HCT116 (cell line): ENCODE data around the gene SMG6. TPM values are rescaled to one million over a fixed set of nuclear protein-coding genes. Genes with fewer than 3 reads are reported as not detected.

Source experiments
- ATAC-seq: fragments of 200-7000 bp; cut with Tn5 transposase; 2 replicates; pipeline ENCODE4 v1.9.1; 2020; ENCODE audit warnings: mild to moderate bottlenecking, moderate library complexity
- BruUV-seq: library from RNA; stranded (reverse); fragments of 400-500 nt; replicated peaks from 2 replicates; lab custom pipeline; 2021; lab: Mats Ljungman, UMichigan
- CTCF ChIA-PET: fragments of 300-600 bp; sonication (Branson Sonifier 250); formaldehyde crosslinking; loops from one replicate; lab custom pipeline; 2021; ENCODE audit warnings: antibody characterized with exemption; lab: Charles Lee
- POLR2A ChIA-PET: fragments of 300-600, 350-600 bp; sonication (Branson Sonifier 250); formaldehyde crosslinking; loops from one replicate; lab custom pipeline; 2021; ENCODE audit warnings: antibody characterized with exemption; lab: Charles Lee
- RAD21 ChIA-PET, 2 experiments: fragments of 300-600 bp; sonication (Branson Sonifier 250); formaldehyde crosslinking; loops; one replicate each; lab custom pipeline; 2023; ENCODE audit warnings: low total read pairs in 2 of 2; ENCODE audit not compliant: uncharacterized antibody in 2 of 2, unreplicated experiment in 2 of 2, low non-redundant PET in 1 of 2; lab: Charles Lee
- DNase-seq: peaks from one replicate; pipeline ENCODE4 v3.0.0-alpha.2; 2010; ENCODE audit warnings: low read depth, low spot score
- H2AFZ ChIP-seq: fragments of 200-600 bp; shearing (Covaris generic), sonication (generic); 2 replicates; pipeline ENCODE4 v1.6.1; 2017; ENCODE audit warnings: low read depth, mixed run types, mixed read lengths, antibody characterized with exemption, low read length; ENCODE audit not compliant: poor library complexity, severe bottlenecking
- H3K27ac ChIP-seq: 2 replicates; pipeline ENCODE4 v1.5.1; 2012; ENCODE audit warnings: low read depth, low read length
- H3K27me3 ChIP-seq: fragments of 200-600 bp; sonication (generic); 2 replicates; pipeline ENCODE4 v1.6.1; 2016; ENCODE audit warnings: mixed run types, low read length, mixed read lengths; ENCODE audit not compliant: insufficient read depth
- H3K36me3 ChIP-seq, 2 experiments: fragments of 200-500 bp in 1 of 2; fragments of 200-600 bp in 1 of 2; sonication (Bioruptor generic) in 1 of 2; sonication (generic) in 1 of 2; 2 replicates each; pipeline versions ENCODE4 v1.5.1 to v1.6.1; 2014 to 2016; ENCODE audit warnings: low read length in 2 of 2, inconsistent platforms in 1 of 2, mixed read lengths in 1 of 2, mixed run types in 1 of 2; ENCODE audit not compliant: insufficient read depth in 2 of 2, control insufficient read depth in 1 of 2
- H3K4me1 ChIP-seq, 2 experiments: fragments of 200-600 bp in 1 of 2; sonication (generic) in 1 of 2; 2 replicates each; pipeline versions ENCODE4 v1.5.1 to v1.6.1; 2012 to 2017; ENCODE audit warnings: low read length in 2 of 2, inconsistent platforms in 1 of 2, mild to moderate bottlenecking in 1 of 2, mixed read lengths in 1 of 2, mixed run types in 1 of 2, moderate library complexity in 1 of 2; ENCODE audit not compliant: insufficient read depth in 2 of 2, control insufficient read depth in 1 of 2
- H3K4me2 ChIP-seq: fragments of 200-600 bp; sonication (generic); 2 replicates; pipeline ENCODE4 v1.6.1; 2017; ENCODE audit warnings: mixed run types, low read length, mixed read lengths
- H3K4me3 ChIP-seq, 2 experiments: fragments of 200-600 bp in 1 of 2; sonication (generic) in 1 of 2; replicated peaks in 1 of 2; 2 replicates each; pipeline ENCODE4 v1.5.1; 2011 to 2016; ENCODE audit warnings: low read length in 2 of 2, control low read depth in 1 of 2, low read depth in 1 of 2, mild to moderate bottlenecking in 1 of 2, mixed read lengths in 1 of 2, mixed run types in 1 of 2
- H3K79me2 ChIP-seq: fragments of 200-600 bp; sonication (generic); 2 replicates; pipeline ENCODE4 v1.6.1; 2017; ENCODE audit warnings: mild to moderate bottlenecking, mixed run types, low read length, moderate library complexity, mixed read lengths; ENCODE audit not compliant: insufficient read depth
- H3K9ac ChIP-seq: fragments of 200-600 bp; sonication (generic); 2 replicates; pipeline ENCODE4 v1.6.1; 2016; ENCODE audit warnings: low read length, mixed read lengths
- H3K9me2 ChIP-seq: fragments of 200-600 bp; sonication (generic), shearing (Covaris generic); 2 replicates; pipeline ENCODE4 v1.6.1; 2017; ENCODE audit warnings: mixed run types, mild to moderate bottlenecking, moderate library complexity; ENCODE audit not compliant: insufficient read depth
- H3K9me3 ChIP-seq, 2 experiments: fragments of 200-500 bp in 1 of 2; fragments of 200-600 bp in 1 of 2; sonication (Bioruptor generic) in 1 of 2; sonication (generic) in 1 of 2; 2 replicates each; pipeline ENCODE4 v1.6.1; 2014 to 2017; ENCODE audit warnings: low read length in 2 of 2, mixed read lengths in 2 of 2, inconsistent platforms in 1 of 2, low read depth in 1 of 2, mild to moderate bottlenecking in 1 of 2, mixed run types in 1 of 2, moderate library complexity in 1 of 2; ENCODE audit not compliant: control insufficient read depth in 1 of 2, insufficient read depth in 1 of 2
- H4K20me1 ChIP-seq: fragments of 200-600 bp; sonication (generic), shearing (Covaris generic); 2 replicates; pipeline ENCODE4 v1.6.1; 2017; ENCODE audit warnings: mixed run types, mild to moderate bottlenecking, moderate library complexity; ENCODE audit not compliant: insufficient read depth
- CBX3 ChIP-seq: IDR thresholded peaks from 2 replicates; pipeline ENCODE4 v1.6.1; 2012; ENCODE audit warnings: low read depth
- EZH2 ChIP-seq: fragments of 200-600 bp; sonication (generic); IDR thresholded peaks from 2 replicates; pipeline ENCODE4 v1.6.1; 2017; ENCODE audit warnings: antibody characterized with exemption, mixed run types
- FOSL1 ChIP-seq: IDR thresholded peaks from 2 replicates; pipeline ENCODE4 v1.6.1; 2012; ENCODE audit warnings: low read depth
- MAX ChIP-seq: IDR thresholded peaks from 2 replicates; pipeline ENCODE4 v1.6.1; 2012
- SP1 ChIP-seq: IDR thresholded peaks from 2 replicates; pipeline ENCODE4 v1.6.1; 2012; ENCODE audit warnings: low read depth
- TCF7L2 ChIP-seq: IDR thresholded peaks from 2 replicates; pipeline ENCODE4 v1.7.0; 2011; ENCODE audit warnings: borderline replicate concordance, inconsistent platforms; ENCODE audit not compliant: insufficient read depth, insufficient read length; ENCODE audit errors: extremely low read depth
- ZFX ChIP-seq: fragments of 450-650 bp; IDR thresholded peaks from 2 replicates; pipeline ENCODE4 v1.6.1; 2017
- intact Hi-C: fragments of 100-400 bp; cut with micrococcal nuclease; formaldehyde crosslinking; loops from 2 replicates; pipeline ENCODE4 v1.10.0; 2022
- total RNA-seq: library from RNA; stranded (reverse); gene quantifications from one replicate; pipeline ENCODE4 v1.2.1, GENCODE V29; 2021; ENCODE audit not compliant: unreplicated experiment

SMG6 gene
- total RNA-seq, 1 experiment from 2014 or later, result 23.1 TPM

GRCh38 chr17:2235265-2235664 is 68.3 kb downstream of the SMG6 start:
- BruUV-seq, result no TSS peak
- Histone ChIP-seq H3K4me1 (peaks cover 0 to 6% of the 10 kb centered on the region in 2 experiments; a peak in 2 of 4 replicates), H3K4me3 (no peak overlapping the region), H3K9me2 (no peaks in the 10 kb centered on the region), H3K27ac (no peak overlapping the region), H3K9ac (no peak overlapping the region), H3K79me2 (no peaks in the 10 kb centered on the region), H3K36me3 (peaks cover 0 to 7% of the 10 kb centered on the region in 2 experiments; a peak in 1 of 4 replicates), H3K27me3 (no peaks in the 10 kb centered on the region), H2AFZ (no peak overlapping the region), H3K4me2 (no peak overlapping the region), H4K20me1 (no peaks in the 10 kb centered on the region), H3K9me3 (no peaks in the 10 kb centered on the region)
- no peak for DNase-seq
- POLR2A ChIA-PET, result no interaction called here
- TF ChIP-seq FOSL1 (no peak), CBX3 (no peak), MAX (no peak), SP1 (no peak), EZH2 (no peak)
- RAD21 ChIA-PET, result no interaction called here
- intact Hi-C loops, result no loop called here
- no peak for ATAC-seq
- CTCF ChIA-PET, result interaction anchor here (1.8 kb wide), 1 partner anchor 9 kb away, joined by 9 read pairs; no protein-coding TSS in a partner anchor

DNA sequence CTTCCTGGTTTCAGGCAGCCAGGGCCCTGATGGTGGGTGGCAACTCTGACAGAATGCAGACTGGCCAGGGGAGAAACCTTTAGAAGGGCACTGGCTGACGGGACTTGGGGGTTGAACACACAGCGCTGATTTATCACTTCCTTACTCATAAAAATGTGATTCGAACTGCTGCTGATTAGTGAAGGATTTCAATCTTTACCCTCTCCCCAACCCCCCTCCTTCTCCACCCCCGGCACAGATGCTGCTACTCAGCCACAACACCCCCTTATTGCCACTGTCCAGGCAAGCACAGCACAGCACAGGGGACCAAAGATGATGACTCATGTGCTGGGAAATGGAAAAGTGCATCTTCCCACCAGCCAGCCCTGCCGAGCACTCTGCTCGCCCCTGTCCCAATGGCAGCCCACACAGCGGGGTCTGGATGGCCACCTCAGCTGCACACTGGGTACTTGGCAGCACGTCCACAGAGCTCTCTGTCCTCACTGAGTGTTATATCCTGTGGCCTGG is 70.1 kb downstream of the SMG6 start:
- DNase-seq (no peak), ATAC-seq (no peak)
- Histone ChIP-seq H3K36me3 (0 out of 4 replicates have a peak, but pooled peaks cover 0 to 2% of the 10 kb centered on the region in 2 experiments), H3K79me2 (no peaks in the 10 kb centered on the region), H2AFZ (no peak overlapping the region), H3K27ac (no peak overlapping the region), H3K9me2 (no peaks in the 10 kb centered on the region), H3K4me2 (no peak overlapping the region), H3K4me1 (no peaks in the 10 kb centered on the region), H3K4me3 (no peak overlapping the region), H3K9ac (no peak overlapping the region), H3K9me3 (no peaks in the 10 kb centered on the region), H4K20me1 (no peaks in the 10 kb centered on the region), H3K27me3 (no peaks in the 10 kb centered on the region)
- ChIA-PET POLR2A (no interaction called here), RAD21 (no interaction called here), CTCF (no interaction called here)
- intact Hi-C loops, result no loop called here
- no peak for TF ChIP-seq TCF7L2
- no peak for TF ChIP-seq SP1
- no peak for TF ChIP-seq ZFX
- no TSS peak for BruUV-seq
